HG02970 (cell line): ENCODE results near the gene MRPL34.
A peak's percentile ranks its signal among the peaks of the same experiment; 100 is the strongest.

Experiments
- ATAC-seq: cut with Tn5 transposase; IDR thresholded peaks from one replicate; pipeline ENCODE4 v1.9.1; 2021; ENCODE audit warnings: mild to moderate bottlenecking, moderate library complexity, moderate number of reproducible peaks; ENCODE audit not compliant: unreplicated experiment, low FRiP score

The MRPL34 gene

GRCh38 chr19:17327068-17327653 is 21.5 kb downstream of the MRPL34 start:
- ATAC-seq, result no peak

DNA sequence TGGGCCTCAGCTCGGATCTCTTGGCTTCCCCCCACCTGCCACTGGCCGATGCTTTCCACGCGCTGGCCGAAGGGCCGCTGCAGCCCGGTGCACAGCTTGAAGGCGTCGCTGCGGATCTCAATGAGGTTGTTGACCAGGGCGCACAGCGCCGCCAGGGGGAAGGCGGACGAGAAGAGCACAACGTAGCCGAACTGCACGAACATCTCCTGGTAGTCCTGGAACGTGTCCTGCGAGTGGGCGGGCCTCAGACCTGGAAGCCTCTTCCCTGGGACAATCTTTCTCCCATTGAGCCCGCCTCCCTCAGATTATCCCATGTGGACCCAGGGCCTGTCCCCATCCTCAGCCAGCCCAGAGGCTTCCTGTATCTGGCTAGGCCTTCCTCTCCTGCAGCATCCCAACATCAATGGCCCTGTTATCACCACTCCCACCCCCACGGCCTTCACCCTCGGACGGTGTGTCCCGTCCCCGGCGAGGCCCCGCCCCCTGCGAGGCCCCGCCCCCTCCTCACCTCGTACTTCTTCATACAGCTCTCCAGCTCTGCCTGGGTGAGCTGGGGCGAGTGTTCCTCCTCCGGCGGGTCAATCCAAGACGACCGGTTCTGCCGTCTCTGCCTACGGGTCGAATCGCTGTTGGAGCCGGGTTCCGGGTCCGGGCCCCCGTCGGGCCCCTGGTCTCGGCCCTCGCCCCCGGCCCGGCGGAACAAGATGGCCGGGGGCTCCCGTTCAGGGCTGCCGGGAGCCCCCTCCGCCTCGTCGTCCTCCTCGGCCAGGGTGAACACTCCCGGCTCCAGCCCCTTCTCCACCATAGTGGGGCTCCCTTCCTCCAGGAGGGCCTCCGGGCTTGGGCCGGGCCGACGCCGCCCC is 22.2 kb downstream of the MRPL34 start:
- ATAC-seq, result no peak

DNA sequence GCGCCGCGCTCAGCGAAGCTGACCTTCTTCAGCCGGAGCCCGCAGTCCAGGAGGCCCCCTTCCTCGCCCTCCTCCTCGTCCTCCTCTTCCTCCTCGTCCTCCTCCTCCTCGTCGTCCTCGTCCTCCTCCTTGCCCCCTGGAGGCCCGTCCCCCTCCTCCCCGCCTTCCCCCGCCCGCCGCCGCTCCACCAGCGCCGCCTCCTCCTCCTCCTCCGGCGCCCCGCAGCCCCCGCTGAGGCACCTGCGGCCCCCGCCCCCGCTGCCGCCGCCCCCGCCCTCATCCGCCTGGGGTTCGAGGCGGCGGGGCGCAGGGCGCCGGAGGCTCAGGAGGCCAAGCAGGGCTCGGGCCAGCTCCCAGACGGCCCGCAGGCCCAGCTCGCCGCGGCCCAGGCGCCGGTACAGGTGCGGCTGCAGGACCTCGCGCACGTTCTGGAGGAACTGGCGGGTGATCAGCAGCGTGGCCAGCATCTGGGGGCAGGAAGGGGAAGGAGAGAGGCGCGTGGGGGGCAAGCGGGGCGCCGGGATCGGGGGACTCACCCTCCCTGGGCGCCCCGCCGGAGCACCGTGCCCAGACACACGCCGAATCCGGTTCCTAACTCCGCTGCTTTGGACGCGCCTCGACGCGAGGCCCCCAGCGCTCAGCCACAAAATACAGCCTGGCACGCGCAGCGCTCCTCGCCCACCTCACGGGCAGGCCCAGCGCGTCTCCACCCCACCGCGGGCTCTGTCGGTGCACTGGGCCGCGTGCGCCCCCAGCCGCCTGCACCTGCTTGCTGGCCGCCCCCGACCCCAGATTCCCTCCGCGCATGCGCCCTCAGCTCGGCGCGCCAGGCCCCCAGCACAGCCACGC is 23.1 kb downstream of the MRPL34 start:
- ATAC-seq, result no peak

GRCh38 chr19:17329366-17330261 is 23.9 kb downstream of the MRPL34 start:
- ATAC-seq, result no peak

- no peak for ATAC-seq
Measured at GRCh38 chr19:17330262-17331044, 24.8 kb downstream of the MRPL34 start.

DNA sequence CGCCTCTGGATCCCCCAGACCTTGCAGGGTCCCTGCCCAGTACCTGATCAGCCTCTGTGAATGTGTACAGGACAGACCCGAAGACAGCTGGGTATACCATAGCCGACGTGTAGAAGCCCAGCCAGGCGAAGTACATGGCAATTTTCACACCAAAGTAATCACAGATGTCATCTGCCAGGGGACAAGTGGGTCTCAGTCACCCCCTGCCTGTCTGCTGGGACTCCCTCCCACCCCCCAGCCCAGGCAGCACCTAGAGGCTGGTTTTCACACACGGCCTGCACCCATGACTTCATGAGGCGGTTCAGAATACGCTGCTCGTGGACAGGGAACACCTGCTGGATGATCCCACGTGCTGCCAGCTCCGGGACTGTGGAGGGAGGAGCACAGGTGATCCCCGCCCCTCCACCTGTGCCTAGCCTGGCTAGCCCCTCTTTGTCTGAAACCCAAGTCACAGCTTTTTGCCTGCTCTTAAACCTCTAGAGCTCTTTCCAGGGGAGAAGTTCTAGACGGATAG is 25.4 kb downstream of the MRPL34 start:
- ATAC-seq, result no peak

GRCh38 chr19:17332360-17332676 is 26.6 kb downstream of the MRPL34 start:
- ATAC-seq, result no peak

DNA sequence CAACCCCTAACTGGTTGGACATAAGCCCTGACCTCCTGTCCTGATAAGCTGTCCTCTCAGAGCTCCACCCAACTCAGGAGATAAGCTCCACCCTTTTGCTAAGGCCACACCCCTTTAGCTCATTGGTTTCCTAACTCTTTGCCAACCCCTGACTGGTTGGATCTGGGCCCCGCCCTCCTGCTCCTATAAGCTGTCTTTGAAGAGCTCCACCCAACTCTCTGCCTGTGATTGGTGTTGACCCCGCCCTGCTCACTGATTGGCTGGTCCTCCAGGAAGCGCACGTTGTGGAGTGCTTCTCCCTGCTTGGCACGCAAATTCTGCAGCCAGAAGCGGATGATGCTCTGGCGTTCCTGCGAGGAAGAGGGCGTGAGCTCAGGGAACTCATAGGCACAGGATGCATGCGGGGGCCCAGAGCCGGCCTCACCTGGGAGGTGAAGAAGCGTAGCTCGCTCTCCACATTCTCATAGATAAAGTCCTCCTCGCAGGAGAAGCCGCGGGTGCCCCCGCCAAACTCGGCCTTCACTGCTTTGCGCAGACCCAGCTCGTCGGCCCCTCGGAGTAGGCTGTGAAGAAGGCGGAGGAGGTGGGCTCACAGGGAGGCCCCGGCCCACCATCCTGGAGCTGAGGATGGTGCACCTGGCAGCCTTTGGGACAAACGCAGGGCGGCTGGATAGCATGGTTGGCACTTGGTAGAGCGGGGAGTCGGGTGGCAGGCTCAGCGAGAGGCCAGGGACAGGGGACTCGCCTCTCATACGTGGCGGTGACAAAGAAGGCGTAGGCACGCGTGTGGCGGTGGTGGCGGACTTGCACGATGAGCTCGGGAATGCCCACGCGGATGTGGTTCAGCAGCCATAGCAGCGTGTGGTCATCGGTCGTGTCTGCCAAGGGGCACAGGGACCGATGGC is 27.3 kb downstream of the MRPL34 start:
- no peak for ATAC-seq

DNA sequence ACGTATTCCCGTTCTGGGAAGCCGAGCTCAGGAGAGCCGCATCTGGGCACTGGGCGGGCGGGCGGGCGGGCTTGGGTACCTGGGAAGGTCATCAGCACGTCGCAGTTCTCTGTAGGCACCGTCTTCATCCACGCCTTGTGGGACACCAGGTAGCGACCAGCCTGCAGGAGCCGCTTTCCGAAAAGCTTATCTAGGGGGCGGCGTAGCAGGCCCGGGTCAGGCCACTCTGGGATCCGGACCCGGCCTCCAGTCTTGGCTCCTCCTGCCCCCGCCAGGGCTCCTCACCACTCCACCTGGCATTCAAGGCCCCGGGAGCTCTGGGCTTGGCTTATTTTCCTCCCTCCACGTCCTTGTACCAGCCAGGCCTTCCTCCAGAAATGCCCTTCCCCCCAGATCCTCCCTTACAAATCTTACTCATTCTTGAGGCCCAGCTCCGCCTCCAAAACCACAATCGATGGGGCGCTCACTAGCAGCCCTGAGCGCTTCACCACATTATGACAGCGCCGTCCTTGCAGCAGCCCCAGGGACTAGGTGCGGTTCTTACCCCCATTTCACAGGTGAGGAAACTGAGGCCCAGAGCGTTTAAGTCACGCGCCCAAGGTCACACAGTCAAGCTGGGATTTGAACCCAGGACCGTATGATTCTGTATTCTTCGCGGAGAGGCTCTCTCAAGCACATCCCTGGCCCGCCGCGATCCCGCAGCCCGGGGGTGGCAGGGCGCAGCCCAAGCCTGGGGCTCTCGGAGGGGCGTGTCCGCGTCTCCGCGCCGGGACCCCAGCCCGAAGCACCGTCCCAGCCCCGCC is 28.1 kb downstream of the MRPL34 start:
- ATAC-seq, result no peak

DNA sequence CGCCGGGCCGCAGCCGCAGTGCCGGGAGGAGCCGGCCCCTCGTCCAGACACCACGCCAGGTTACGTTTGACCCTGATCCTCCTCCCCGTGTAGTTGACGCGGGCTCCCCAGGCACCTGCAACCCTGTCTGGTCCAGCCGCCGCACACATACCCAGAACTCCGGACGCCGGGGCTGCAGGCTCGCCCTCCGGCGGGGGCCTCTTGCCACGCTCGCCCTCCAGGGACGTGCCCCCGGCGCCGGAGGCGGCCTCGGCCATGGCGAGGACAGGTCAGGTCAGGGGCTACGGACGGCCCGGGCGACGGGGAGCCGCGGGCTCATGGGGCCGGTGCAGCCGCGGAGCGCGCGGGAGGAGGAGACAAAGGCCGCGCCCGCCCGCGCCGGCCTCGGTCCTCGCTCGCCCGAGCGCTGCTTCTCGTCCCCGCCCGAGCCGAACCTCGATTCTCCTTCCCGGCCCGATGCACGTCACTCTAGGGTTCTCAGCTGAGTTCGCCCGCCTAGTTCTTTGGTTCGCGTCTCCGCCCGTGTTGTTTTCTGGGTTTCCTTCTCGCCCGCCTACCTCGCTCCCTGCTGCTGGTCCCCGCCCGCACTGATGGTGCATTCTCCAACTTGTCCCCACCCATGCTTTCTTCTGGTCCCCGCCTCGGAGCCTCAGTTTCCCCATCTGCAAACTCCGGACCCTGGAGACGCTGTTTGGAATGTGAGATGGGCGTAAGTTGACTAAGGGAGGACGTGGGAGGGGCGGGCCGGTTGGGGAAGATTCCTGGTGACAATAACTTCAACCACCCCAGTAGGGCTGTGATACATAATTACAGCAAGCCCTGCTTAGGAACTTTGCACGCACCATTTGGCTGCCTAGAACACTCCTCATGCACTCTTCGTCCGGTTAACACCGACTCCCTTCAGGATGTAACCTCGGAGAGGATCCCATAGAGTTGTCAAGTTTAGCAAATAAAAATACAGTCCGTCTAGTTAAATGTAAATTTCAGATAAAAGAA is 29.0 kb downstream of the MRPL34 start, which contains the start of gene ANO8:
TSS of gene ANO8 (minus strand) at position 442 of the 996 bp plus-strand sequence. CDS start at position 257, 185 bp downstream.
- ATAC-seq, result peak; percentile 43

DNA sequence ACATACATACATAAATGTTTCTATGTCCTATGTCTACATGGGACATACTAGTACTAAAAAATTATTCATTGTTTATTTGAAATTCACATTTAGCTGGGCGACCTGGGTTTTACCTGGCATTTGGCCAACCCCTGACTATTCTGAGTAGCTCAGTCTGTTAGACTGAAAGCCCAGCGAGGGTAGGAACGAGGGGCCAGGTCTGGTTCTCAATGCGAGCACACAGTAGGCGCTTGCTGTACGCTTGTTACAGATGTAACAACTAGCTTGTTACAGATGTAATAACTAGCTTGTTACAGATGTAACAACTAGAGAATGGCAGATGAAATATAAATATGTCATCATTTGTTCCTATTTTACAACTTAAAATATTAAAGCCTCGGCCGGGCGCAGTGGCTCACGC is 29.9 kb downstream of the MRPL34 start:
- no peak for ATAC-seq

- ATAC-seq, result peak; percentile 66
Measured at GRCh38 chr19:17336872-17337674, 31.4 kb downstream of the MRPL34 start, which contains the start of gene GTPBP3. Gene GTPBP3 (plus strand): TSS chr19:17337553. CDS start chr19:17337612, 59 bp downstream.

GRCh38 chr19:17337675-17338432 is 32.2 kb downstream of the MRPL34 start:
- ATAC-seq, result no peak

DNA sequence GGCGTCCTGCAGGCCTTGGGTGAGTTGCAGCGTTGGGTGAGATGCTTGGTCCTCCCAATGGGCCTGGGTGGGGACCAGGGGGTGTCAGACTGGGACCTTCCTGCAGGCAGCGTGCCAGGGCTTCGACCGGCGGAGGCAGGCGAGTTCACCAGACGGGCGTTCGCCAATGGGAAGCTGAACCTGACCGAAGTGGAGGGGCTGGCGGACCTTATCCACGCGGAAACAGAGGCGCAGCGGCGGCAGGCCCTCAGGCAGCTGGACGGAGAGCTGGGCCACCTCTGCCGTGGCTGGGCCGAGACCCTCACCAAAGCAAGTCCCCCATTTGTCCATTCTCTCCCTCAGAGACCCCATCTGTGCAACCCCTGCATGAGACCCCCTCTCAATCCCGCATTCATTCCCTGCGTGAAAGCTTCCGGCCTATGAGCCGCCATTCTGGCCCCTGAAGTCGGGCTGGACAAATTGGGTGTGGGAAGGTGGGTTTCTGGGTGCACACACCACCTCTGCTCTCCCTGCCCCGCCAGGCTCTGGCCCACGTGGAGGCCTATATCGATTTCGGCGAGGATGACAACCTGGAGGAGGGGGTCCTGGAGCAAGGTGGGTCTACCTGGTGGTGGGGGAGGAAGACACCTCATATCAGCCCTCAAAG is 32.9 kb downstream of the MRPL34 start:
- no peak for ATAC-seq
